Stimulated activated CD4-positive, alpha-beta T cell treated with anti-CD3 and anti-CD28 coated beads, Interleukin-12 subunit alpha, Interleukin-12 subunit beta, amount 100 ng/mL, for 24 hours (primary cell): ENCODE results near the gene CUL7.
"Not testable (repeated sequence)": the region's sequence is repeated elsewhere in the genome, so short reads cannot be mapped to it uniquely, and the experiment has no call there.

ENCODE experiments used
- DNase-seq, 2 experiments: peaks; one replicate each; pipeline ENCODE4 v3.0.0-alpha.2; 2020; ENCODE audit warnings: low read depth in 2 of 2

Gene CUL7

GRCh38 chr6:43045371-43045930 is 8.2 kb downstream of the CUL7 start:
- no peak for DNase-seq

DNA sequence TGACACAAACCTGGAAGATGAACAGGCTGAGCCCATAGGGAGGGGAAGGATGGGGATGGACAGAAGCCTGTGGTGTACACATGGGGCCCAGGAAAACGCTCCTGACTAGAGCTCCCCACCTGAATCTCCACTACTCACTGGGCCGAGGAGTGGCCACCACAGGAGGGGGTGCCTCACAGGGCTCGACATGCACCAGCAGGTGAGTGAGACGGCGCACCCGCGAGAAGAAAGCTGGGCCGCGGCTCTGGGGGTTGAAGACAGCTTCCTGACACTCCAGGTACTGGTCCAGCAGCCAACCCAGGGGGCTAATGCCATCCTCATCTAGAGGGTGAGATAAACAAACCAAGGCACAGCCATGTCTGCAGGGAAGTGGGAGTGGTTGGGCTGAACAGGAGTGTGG is 10.3 kb downstream of the CUL7 start:
- no peak for DNase-seq

DNA sequence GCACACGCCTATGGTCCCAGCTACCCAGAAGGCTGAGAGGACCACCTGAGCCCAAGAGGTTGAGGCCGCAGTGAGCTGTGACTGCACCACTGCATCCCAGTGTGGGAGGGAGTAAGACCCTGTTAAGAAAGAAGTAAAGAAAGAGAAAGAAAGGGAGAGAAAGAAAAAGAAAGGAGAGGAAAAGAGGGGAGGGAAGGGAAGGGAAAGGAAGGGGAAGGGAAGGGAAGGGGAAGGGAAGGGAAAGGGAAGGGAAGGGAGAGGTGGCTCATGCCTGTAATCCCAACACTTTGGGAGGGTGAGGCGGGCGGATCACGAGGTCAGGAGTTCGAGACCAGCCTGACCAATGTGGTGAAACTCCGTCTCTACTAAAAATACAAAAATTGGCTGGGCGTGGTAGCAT is 12.2 kb downstream of the CUL7 start:
- DNase-seq = not testable (repeated sequence)

DNA sequence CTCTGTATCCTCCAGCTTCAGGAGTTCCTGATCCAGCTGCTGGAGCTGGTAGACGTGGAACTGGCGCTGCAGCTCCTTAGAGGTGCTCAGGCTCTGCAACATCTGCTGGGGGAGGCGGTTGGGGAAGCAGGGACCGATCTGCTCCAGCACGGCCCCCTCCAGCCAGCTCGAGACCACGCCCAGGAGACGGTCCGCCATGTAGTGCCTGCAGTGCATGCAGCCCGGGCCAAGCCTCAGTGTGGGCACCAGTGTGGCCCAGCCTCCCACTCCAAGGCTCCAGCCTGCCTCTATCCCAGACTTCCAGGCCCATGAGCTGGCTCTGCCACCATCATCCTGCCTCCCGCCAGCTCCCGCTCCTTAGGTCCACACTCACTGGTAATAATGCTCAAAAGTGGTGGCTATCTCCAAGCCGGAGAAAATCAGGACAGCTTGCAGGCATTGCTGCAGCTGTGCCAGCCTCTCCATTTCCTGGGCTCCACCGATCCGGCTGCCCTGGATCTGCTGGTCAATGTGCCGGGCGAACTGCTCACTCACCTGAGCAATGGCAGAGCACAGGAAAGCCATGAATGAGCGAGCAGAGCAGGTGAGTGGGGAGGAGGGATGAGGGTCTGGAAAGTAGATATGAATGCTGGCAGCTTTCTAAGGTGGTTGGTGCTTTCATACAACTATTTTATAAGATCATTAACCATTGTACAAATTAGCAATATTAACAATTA is 13.0 kb downstream of the CUL7 start:
- DNase-seq = no peak

- no peak for DNase-seq
Observed at GRCh38 chr6:43038727-43039126, 14.9 kb downstream of the CUL7 start.

DNA sequence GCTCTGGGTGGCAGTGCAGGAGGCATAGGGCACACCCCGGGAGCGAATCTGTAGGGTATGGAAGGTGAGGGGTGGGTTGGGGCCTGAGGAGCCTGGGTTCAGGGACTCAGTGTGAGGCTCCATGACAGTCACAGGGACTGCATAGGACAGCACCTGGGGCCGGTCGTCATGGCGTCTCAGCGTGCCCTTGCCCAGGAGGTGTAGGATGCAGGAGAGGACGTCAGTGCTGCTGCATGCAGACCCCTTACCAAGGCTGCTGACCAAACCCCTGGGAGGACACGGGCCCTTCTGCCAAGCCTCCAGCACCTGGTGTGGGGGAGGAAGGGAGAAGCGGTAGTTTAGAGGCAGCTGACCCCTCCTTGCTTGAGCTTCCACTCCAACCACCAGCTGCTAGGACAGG is 15.9 kb downstream of the CUL7 start:
- no peak for DNase-seq

GRCh38 chr6:43037197-43037596 is 16.5 kb downstream of the CUL7 start:
- no peak for DNase-seq

- DNase-seq = no peak
Observed at GRCh38 chr6:43036712-43037111, 16.9 kb downstream of the CUL7 start.

DNA sequence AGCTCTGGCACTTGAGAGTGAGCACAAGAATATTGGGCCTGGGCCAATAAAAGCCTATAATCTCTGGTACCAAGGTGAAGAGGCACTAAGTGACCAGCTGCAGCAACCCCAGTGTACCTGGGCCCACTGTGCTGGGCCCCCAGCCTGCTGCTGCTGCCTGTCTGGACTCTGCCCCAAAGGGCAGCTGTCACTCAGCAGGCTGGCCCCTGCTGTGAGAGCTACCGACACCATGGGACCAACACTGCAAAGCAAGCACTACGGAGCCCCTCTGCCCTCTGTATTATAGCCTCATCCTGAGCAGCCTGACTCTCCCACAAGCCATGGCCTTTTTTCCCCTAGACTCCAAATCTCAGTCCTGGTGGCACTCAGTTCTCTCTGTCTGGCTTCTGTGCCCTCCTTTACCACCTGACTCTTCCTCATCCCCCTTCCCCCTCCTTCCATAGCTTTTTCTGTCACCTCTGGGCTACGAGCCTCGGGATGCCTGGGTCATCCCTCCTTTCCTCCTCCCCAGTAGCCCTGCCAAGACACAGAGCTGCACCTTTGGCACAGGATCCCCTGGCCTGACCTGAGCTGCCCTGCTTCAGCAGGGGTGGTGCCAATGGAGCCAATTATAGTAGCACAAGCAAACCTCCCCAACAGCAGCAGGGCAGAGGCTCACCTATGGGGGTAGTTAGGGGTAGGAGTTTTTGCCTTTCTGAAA is 18.0 kb downstream of the CUL7 start:
- no peak for DNase-seq

DNA sequence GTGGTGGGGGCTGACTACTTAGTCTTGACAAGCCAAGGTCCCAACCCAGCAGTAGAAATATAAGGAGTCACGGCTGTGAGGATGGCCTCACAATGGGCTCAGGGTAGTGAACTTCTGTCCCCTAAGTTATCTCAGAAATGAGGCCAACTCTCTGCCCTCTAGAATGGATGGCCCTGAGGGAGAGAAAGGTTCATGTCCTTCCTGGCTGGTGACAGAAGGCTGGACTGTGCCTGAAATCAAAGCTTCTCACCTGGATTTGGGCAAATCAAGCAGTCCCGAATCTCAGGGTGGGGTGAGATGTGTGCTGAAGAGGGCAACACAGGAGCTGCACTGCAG is 19.5 kb downstream of the CUL7 start:
- DNase-seq = no peak

- DNase-seq = no peak
Observed at GRCh38 chr6:43033496-43034189, 20.0 kb downstream of the CUL7 start.

DNA sequence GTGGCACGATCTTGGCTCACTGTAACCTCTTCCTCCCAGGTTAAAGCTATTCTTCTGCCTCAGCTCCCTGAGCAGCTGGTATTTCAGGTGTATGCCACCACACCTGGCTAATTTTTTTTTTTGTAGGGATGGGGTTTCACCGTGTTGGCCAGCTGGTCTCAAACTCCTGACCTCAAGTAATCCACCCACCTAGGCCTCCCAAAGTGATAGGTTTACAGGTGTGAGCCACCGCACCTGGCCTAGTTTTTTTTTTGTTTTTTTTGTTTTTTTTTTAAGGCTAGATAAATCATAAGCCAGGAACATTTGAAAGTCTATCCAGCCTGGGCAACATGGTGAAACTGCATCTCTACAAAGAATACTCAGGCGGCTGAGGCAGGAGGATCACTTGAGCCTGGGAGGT is 21.3 kb downstream of the CUL7 start:
- DNase-seq = no peak

- DNase-seq = no peak
Observed at GRCh38 chr6:43029120-43029519, 24.5 kb downstream of the CUL7 start.

- DNase-seq = no peak
Observed at GRCh38 chr6:43026365-43026764, 27.3 kb downstream of the CUL7 start.

DNA sequence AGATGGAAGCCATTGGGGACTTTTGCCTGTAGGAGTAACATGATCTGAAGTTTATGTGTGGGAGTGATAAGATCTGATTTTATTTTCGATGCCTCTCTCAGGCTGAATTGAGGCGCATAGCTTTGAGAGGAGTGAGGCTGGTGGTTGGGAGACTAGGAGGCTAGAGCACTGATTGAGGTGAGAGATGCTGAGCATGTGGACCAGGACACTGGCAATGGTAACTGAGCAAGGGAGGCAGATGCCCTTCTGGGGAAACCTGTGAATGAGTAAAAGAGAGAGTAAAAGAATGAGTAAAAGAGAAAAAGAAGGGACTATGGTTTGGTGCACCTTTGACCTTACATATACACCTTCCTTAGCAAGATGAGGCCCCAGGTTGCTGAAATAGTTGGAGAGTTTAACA is 29.2 kb downstream of the CUL7 start:
- no peak for DNase-seq

- peak; percentile 62 to 69 for DNase-seq
Observed at GRCh38 chr6:43021270-43022047, 32.2 kb downstream of the CUL7 start, which contains the start of gene RRP36. Gene RRP36, plus strand, starts transcription at chr6:43021623. Its CDS starts 32 bp downstream, at chr6:43021655.

DNA sequence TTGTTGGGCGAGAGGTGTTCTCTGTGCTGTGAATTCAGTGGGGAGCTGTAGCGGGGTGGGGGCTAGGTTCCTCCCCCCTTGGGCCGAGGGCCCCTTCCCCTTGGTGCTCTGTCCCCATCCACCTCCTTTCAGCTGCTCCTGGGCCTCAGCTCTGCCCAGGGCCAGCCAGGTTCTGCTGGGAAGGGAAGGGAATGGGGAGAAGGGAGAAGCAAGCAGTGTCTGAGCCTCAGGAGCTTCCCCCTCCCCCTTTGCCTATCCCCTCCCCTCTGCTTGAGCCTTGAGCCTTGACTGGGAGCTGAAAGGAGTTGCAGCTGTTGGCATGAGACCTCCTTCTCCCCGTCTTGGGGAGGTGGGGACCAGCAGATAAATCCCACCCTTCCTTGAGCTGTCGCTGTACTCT is 32.8 kb downstream of the CUL7 start:
- no peak for DNase-seq

DNA sequence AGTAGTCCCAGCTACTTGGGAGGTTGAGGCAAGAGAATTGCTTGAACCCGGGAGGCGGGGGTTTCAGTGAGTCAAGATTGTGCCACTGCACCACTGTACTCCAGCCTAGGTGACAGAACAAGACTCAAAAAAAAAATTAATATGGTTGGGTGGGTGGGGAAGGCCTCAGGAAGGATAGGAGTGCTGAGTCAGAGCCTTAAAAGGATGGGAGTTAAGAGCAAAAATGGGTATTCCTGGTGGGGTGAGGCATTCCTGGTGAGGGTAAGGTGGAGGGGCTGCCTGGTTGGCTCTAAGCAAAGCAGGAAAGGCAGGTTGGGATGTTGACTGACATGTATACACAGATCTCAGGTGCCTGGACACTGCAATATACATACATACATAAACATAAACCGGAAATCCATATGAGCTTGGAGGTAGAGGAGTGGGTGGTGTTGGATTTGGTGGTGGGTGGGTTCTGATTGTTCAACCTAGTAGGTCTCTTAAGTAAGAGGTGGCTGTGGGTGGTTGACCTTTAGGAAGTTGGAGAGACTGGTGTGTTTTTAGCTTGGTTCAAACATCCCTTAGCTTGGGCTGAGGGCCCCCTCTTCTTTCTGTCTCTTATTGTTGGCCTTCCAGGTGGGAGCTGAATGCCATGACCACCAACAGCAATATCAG is 33.5 kb downstream of the CUL7 start:
- no peak for DNase-seq

GRCh38 chr6:43019152-43019551 is 34.5 kb downstream of the CUL7 start:
- DNase-seq = no peak

DNA sequence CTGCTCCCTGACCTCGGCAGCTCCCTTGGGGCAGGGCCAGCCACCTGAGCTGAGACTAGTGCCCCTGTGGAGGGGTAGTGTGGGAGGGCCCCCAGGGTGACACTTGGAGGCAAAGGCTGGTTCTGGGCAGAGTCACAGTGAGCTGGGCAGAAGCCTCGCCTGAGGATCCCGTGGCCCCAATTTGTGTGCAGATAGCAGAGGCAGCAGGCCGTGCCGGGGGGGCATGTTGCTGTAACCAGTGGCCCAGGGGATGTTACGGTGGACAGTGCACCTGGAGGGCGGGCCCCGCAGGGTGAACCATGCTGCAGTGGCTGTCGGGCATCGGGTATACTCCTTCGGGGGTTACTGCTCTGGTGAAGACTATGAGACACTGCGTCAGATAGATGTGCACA is 36.7 kb downstream of the CUL7 start:
- DNase-seq = no peak

- DNase-seq = no peak
Observed at GRCh38 chr6:43016176-43016942, 37.3 kb downstream of the CUL7 start.
